ENCODE measurements around the gene ROBO2.

Gene ROBO2

DNA sequence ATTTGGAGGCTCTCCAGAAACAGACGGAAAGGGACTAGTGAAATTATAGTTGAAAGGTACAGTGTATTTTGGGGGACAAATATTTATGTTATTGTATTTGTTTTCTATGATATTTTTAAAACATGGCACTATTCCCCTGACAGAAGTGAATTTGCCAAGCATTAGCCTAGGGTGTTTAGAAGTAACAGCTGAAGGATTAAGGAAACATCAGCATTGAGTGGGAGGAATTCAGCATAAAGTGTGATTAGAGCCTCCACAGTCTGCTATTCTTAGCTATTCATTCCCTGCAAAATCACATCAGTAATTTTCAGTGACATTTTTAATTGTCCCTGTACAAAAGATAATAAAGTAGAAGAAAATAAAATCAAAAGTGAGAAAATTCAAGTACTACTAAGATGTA is 231.4 kb downstream of the ROBO2 start:
- DNase-seq: no peak

DNA sequence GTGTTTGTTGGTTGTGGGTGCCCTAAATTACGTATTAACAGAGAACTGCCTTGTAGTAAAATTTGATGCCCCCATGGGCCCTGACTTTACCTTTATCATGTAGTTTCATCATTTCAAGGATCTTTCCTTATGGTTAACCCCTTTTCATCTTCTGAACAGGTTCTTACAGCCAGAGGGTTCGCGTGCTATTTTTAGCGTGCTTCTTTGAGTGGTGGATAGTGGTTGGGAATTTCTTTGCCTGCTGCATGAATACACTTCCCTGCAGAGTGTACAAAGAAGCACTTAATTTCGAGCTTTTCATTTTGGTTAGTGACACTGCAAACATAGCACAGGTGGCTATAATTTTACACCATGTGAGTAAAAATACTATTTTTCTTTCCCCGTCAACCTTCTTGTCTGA is 231.8 kb downstream of the ROBO2 start:
- no peak for DNase-seq

DNA sequence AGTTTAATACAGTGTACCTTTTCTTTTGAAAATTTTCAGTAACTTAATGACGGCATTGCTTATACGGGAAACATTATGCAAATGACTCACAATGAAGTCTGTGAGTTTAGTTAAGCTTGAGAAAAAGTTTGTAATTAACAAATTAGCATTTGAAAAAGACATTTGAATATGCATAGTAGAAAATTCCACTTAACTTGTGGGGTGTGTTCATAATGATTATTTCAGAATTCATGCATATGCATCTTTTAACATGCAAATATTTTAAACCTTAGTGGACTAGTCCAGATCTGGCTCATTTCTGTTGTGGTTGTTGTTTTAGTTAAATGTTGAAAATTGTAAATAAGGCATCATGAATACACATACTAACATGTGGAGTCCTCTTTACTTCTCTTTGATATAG is 239.4 kb downstream of the ROBO2 start:
- no peak for DNase-seq

DNA sequence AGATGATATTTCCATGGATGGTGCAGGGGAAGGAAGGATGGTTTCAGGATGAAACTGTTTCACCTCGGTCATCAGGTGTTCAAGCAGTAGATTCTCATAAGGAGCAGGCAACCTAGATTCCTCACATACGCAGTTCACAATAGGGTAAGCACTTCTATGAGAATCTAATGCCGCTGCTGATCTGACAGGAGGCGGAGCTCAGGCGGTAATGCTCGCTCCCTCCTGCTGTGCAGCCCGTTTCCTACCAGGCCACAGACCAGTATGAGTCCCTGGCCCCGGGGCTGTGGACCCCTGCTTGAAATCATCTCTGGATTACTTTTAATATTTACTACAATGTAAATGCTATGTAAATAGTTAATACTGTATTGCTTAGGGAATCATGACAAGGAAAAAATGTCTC is 241.8 kb downstream of the ROBO2 start:
- no peak for DNase-seq

DNA sequence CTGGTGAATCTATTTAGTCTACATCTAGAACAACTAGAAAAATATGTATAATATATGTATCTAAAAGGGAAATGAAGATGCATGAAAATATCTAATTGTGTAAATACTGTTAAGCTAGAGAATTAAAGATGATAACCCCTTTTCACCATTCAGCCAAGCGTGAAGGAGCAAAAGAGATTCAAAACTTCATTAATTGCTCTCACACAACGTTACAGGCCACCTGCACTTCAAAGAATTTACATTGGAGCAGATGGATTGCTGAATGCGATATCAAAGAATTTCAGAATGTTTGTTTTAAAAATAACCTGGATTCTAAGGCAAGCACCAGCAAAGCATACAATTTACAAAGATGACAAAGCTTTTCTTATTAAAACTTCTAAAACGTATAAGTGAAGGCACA is 243.2 kb downstream of the ROBO2 start:
- DNase-seq: no peak

DNA sequence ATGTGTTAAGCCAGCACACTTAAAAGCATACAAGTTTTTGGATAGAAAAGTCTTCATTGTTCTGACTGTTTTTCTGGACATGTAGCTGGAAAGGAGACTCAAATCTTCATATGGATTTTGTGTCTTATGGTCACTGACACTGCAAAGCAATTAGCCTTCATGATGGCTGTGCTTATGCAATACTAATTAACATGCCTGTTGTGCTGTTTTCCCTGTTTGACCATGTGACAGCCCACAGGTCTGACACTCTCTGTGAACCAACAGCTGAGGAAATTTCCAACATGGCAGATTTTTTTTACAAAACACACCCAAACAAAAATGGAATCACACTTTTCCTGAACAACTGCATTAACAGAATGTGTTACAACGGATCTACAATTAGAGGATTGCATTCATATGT is 248.4 kb downstream of the ROBO2 start:
- DNase-seq: no peak

DNA sequence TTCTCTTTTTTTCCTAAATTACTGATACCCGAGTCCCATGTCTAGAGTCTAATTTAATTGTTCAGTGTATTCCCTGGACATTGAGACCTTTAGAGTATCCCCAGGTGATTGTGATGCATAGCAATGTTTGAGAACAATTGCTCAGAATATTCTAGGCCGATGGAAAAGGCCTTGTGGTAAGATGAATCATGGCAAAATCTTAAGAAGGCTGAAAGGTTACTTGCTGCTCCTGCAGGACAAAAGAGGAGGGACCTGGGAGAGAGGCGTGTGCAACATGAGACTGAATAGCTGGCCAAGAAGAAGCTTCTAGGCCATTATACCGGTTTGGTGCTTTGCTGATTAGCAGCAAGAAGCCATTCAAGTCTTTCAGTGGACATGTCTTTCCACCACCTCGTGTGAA is 256.6 kb downstream of the ROBO2 start:
- DNase-seq: no peak

DNA sequence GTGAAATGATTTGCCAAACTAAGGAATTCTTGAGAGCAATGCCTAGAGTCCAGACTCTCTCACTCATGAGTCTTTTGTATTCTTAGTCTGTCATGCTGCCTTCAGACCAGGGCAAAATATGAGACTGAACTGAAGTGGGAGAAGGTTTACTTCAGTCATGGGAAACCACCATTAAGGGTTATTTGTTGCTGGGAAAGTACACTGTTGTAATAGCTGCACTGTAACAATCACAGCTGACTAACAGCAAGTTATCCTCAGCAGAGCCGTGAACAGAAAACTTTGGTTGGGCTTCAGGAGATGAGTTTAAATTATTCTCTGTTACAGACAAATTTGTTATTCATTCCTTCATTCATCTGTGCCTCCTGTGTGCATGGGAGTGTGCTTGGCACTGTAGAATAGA is 258.5 kb downstream of the ROBO2 start:
- DNase-seq: no peak

DNA sequence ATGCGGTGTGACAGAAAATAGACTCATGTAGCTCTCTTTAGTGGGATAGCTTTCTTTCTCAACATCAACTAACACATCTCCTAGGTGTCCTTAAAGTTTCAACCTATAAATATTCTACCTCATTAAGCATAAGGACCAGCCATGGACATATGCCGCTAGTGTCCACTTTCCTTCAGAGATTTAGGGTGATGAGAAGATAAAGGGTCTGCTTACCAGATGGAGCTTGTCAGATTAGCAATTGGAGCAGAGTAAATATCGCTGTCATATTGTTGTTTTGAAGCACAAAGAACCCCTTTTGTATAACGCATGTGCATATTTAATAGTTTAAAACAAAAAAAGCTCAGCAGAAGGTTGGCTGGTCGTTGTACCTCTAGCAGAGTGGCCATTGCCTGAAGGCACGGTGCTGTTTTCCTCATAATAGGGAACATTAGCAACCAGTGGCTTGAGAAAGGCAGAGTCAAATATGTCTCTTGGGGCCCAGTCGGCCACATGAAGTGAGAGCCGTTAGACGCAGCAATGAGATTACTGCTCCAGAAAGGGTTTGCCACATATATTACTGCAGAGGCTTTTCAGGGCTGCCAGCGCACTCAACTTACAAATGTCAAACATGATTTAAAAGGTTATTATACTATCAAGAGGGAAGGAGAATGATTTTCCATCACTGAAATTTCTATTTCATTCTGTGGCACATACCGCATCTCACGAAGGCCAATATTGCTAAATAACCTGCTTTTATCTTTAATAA is 264.2 kb downstream of the ROBO2 start:
- peak in 1 of 2 experiments; percentile 31 for DNase-seq

DNA sequence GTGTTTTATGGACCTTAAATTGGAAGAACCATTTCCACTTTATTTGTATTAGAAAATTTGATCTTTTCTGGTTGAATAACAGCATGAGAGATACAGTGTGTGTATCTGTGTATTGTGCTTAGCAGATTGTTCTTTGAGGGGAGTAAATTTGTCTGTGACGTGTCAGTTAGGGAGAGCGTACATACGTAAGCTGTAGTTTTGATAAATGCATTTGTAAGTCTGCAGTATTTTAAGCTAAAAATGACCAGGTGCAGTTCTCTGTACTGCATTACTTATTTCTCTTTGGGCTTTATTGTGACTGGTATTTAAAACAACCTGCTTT is 264.8 kb downstream of the ROBO2 start:
- no peak for DNase-seq

DNA sequence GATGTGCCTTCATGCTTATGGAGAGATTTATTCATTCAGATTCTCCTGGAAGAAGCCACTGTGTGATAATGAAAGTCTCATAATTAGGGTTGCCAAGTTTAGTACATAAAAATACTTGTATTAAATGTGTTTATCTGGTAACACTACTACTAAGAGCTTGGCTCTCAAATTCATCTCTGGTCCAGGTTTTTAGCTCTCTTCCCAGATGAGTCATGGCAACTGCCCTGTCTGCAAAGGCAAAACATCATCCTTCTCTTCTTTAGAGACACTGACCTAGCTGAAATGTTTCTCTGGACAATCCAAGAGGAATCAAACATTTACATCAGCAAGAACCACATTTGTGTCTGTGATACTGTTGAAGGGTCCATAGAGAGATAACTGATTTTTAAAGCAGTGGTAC is 269.6 kb downstream of the ROBO2 start:
- DNase-seq: peak in 1 of 2 experiments; percentile 11

DNA sequence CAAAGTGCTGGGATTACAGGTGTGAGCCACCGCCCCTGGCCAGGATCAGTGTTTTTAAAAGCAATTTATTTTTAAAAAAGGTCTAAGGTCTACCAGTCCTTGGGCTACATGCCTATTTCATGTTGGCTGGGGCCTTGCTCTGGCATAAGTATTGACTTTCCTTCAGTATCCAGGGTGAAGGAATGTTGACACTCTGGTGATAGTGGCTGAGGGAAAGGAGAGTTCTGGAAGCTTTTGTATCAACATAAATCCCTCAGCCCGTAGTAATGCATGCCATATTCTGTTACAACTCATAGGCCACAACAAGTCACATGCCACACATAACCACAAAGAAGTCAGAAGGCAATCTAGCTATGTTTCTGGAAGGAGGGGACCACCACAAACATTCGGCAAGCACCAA is 273.9 kb downstream of the ROBO2 start:
- no peak for DNase-seq

DNA sequence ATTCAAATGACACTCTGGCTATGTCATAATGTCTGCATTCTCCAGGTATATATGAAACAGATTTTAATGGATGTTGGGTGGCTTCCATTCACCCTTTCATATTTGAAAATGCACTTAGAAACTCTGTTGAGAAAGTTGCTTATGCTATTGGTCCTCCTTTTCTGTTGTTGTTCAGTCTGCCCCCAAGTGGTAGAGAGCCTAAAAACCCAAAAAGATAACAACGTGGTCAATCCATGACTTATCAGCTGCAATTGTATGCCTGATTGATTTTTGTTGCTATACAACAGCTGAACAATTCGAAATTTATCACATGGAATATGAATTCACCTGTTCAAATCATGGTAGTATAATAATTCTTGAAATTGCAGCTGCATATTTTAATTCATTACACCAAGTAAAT is 279.8 kb downstream of the ROBO2 start:
- peak in 1 of 2 experiments; percentile 24 for DNase-seq

DNA sequence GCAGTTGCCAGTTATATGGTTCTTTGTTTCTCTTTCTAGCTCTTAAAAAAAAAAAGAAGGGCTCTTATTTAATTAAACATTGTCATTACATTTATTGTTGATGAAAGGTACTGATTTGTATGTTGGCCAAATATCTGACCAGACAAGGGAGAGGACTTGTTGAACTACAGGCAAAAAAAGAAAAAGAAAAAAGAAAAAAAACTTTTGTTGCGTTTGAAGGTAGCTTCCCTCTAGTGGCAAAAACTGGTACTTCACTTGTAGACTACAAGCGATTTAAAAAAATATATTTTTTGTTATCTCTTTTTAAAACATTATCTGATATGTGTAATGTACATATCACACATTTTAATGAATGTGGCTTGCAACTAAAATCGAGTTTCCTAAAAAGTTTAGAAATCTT is 280.6 kb downstream of the ROBO2 start:
- DNase-seq: peak in 1 of 2 experiments; percentile 45

DNA sequence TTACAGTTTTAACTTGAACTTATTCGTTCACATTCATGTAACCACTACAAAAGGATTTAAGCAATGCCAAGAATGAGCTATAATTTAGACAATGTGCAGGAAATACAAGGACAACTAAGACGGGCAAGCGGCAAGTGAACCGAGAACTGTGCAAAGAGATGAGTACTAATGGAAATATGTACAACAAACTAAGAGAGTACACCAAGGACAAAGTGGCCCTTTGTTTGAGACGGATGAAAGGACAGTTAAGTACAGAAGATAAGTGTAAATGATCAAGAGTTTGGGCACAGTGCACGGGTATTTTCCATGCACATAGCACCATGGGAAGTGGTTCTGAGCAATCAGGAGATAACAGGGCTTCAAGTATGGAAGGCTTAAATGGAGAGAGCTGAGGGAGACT is 281.7 kb downstream of the ROBO2 start:
- DNase-seq: no peak

DNA sequence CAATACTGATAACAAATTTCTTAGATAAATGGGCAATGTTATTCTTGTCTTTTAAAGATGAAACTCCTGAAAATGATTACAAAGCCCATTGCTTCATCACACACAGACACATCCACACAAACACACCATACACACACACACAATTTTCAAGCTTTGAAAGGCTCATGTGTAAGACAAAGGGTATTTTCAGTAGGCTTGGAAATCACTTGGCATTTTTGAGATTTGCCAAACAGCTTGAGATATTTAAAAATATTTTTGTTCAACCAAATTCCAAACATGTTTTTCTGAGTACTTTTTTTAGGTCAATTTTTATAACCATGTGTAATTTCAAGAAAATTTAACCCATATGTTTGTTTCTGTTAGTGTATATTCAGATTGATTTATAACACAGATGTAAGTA is 283.7 kb downstream of the ROBO2 start:
- DNase-seq: no peak

DNA sequence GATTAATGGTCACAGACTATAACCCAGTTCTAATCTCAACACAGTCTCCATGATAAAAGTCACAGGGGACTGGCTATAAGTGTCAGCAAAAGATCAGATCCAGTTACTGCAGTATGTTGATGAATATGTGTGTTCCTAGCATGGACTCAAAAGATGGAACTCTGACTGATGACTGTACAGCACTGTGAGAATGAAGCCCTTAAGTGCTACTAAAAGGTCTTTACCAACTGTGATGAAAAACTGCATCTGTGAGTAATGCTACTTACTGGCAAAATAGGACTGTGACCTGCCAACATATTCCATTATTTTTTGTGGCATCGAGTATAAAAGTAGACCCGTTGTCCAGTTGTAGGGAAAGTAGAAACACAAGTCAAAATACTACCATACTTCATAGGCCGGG is 284.2 kb downstream of the ROBO2 start:
- no peak for DNase-seq

DNA sequence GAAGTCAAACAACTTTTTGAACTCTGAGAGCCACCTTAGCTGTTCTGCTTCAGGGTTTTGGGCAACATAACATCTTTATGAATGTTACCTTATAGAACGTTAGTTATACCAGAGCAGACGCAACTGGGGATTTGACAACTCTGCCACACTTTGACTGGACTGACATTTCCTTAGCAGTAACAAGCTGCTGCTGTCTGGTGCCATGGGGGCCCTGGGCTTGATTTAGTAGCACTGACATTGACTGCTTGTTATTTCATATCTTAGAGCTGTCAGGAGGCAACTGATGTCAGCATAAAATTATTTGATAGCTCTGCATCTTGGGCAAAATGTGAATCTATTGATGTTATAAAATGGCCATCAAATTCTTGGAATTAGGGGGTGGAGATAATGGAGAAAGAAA is 285.4 kb downstream of the ROBO2 start:
- no peak for DNase-seq

DNA sequence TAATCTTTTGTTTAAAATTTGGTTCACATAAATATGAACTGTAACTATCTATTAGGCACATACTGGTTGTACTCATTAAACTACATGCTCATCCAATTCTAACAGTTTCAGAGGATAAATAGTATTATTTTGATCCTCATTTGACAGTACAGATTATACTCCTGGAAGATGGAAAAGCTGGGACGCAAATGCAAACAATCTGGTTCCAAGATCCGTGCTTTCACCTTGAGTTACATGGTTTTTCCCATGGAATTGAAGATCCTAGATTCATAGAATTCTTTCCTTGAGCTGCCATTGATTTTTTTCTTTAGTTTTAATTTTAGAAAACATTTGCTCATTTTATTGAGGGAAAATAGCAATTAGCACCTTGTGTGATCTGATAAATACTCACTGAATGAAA is 285.8 kb downstream of the ROBO2 start:
- DNase-seq: no peak

DNA sequence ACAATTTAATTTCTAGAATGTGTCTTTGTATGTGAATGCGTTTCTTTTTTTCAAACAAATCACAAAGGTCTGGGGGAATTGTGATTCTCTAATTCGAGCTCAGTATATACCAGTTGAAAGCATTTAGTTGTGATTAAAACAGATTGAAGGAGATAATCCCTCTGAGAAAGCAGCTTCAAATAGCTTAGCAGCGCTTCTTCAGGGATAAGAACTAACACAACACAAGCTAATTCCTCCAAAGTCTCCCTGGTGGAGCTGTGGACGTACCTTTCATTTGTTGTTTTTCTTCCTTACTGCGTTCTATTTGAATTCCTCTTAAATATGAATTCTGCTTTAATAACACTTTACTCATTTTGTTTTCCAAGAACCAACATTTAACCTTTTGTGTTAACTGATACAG is 286.7 kb downstream of the ROBO2 start:
- DNase-seq: no peak

DNA sequence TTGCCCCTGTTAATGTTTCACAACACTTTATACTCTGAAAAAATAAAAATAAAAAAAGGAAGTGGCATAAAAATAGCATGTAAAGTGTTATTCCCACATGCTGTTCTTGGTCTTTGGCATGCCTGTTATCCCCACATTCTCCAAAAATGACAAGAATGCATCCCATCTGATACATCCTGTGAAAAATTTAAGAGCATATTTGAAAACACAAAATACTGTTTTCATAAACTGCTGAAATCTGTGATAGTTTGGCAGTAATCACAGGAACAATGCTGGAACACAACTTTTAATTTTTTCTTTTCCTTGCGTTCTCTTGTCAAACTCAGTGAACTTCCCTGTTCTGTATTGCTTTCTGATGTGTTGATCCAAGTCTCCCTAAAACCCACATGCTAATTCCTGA is 288.8 kb downstream of the ROBO2 start:
- DNase-seq: no peak

DNA sequence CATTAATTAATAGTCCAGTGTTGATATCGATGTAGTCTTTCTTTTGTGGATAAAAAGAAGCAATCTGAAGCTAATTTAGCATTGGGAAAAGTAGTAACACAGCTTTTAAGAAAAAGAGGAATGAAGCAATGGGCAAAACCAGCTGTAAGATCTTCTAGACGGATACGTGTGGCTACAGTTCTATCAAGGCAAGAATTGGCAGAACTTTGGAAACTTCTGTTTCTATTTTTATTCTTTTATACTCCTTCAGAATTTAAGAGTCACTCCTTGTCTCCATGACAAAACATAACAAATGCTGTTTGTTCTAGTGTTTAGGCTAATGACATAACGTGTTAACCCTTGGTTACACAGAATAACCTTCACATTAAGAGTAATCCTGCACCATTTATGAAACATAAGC is 289.2 kb downstream of the ROBO2 start:
- no peak for DNase-seq

DNA sequence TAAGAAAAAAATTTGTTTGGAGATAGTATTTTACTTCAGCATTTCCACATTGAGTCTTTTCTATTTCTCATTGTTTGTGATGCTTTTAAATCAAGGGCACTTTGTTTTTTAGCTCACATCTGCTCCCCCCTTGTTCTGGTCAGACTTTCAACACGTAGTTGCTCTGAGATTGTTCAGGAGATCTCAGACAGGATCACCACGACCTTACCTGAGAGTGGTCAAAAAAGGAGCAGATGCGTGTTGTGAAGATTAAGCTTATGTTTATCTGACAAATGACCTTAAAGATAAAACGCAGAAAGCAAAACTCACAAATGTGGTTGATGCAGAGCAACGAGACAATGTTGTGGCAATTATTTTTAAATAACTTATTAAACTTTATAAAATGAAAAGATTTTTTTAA is 298.3 kb downstream of the ROBO2 start:
- no peak for DNase-seq

DNA sequence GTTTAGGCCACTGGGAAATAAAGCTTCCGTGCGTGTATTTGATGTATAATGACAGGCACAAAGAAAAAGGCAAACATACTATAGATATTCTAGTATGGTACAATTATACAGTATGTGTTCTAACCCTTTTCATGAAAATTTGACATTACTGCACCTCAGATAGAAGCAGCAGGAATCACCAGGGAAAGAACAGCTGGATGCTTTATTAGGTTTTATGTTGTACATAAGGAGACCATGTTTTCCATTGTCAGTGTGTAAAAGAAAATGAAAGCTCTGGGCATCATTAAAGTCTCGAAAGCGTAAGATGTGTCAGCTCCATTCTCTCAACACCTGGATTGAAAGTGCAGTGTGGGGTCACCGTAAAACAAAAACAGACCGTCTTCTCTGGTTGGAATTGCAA is 302.1 kb downstream of the ROBO2 start:
- DNase-seq: no peak

DNA sequence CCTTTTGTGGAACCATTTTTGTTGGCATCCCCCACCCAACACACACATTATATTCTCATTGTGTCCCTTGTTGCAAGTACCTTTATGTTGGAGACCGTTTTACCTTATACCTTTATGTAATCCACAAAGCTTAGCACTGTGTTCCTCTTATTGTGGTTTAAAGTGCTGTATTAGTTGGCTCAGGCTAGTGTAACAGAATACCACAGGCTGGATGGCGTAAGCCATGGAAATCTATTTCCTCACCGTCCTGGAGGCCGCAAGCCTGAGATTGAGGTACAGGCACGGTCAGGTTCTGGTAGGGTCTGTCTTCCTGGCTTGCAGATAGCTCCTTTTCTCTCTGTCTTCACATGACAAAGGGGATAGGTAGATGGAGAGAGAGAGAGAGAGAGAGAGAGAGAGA is 302.8 kb downstream of the ROBO2 start:
- DNase-seq: no peak

DNA sequence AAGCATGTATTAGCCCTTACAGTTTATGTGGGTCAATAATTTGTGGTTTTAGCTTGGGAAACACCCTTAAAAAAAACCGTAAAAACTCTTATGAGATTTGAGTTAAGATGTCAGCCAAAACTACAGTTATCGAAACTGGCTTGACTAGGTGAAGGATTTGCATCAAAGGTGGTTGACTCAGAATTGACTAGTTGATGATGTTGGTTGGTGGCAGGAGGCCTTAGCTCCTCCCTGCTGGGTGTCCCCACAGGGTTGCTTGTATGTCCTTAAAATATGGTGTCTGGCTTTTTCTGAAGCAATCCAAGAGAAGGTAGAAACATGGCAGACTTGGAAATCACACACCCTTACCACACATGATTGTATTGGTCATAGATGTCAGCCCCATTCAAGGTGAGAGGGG is 305.1 kb downstream of the ROBO2 start:
- DNase-seq: no peak
